ENCODE data around the gene B4GALT3. TPM values are rescaled to one million over a fixed set of nuclear protein-coding genes. Genes with fewer than 3 reads are reported as not detected.

Gene B4GALT3
- total and polyA plus RNA-seq, 2 of the 4 experiments (the other 2 are of a cell fraction), result 19.9 to 36.0 TPM

DNA sequence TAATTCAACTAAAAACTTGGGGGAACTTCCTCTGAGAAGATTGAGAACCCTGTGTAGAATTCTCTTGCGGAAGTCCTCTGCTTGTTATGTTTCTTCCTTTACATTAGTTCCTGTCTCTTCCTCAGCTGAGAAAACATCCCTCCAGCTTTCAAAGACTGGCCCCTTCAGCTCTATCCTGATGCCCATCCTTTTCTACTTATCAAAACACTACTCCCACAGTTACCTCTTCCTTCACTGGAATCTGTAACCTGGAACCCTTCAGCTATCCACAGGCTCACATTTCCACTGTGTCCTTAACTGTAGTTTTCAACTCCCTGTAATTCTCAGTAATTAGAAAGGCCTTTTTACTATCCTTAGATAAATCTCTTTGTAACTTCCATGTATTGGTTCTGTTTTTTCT lies 38.9 kb downstream of the B4GALT3 start:
- Histone ChIP-seq H3K23ac (ENCODE audit: low read depth, low read length) (no peak overlapping the region), H3K4ac (ENCODE audit: low read depth, low read length) (no peak overlapping the region), H3K9ac (ENCODE audit: low read depth, low read length) (no peak overlapping the region), H3K18ac (ENCODE audit: low read depth, low read length) (no peak overlapping the region), H2BK20ac (ENCODE audit: low read depth, low read length) (no peak overlapping the region), H3K79me1 (ENCODE audit: low read depth in 1 of 2, low read length in 2 of 2) (peaks cover 11 to 36% of the 10 kb centered on the region in 2 experiments; a peak in 3 of 4 replicates), H2AK9ac (replicated peaks; ENCODE audit: low read depth, low read length, poor library complexity) (no peak overlapping the region), H3K27me3 (ENCODE audit: control insufficient read depth, insufficient read depth, low read length) (no peaks in the 10 kb centered on the region), H2BK120ac (ENCODE audit: low read depth, low read length) (no peak overlapping the region), H3K56ac (ENCODE audit: extremely low read depth, insufficient read depth, low read length) (no peak overlapping the region), H3K4me3 (ENCODE audit: insufficient read depth, low read depth, low read length) (no peak overlapping the region), H2AK5ac (ENCODE audit: low read depth, low read length) (no peak overlapping the region), H2AFZ (replicated peaks; ENCODE audit: low read length, poor library complexity) (no peak overlapping the region), H3K9me1 (ENCODE audit: insufficient read depth, low read length) (no peaks in the 10 kb centered on the region; the same call in 1 of the 2 replicates), H4K91ac (ENCODE audit: insufficient read depth, low read depth, low read length) (no peak overlapping the region), H2BK5ac (ENCODE audit: low read depth, low read length, poor library complexity, severe bottlenecking) (no peak overlapping the region), H3K36me3 (ENCODE audit: control insufficient read depth, insufficient read depth, low read length) (no peaks in the 10 kb centered on the region), H3K27ac (ENCODE audit: insufficient read depth, low read length) (no peak overlapping the region), H3K4me1 (ENCODE audit: control insufficient read depth, insufficient read depth, low read length) (no peaks in the 10 kb centered on the region), H3K4me2 (ENCODE audit: low read depth, low read length) (no peak overlapping the region), H3K9me3 (ENCODE audit: control insufficient read depth, insufficient read depth, low read length) (no peaks in the 10 kb centered on the region), H3K14ac (replicated peaks; ENCODE audit: low read depth, low read length) (no peak overlapping the region), H4K8ac (ENCODE audit: low read depth in 2 of 2, low read length in 2 of 2) (no peak overlapping the region), H4K5ac (ENCODE audit: low read depth, low read length) (no peak overlapping the region), H4K20me1 (ENCODE audit: insufficient read depth, low read length) (no peaks in the 10 kb centered on the region; the same call in 1 of the 2 replicates), H2BK15ac (ENCODE audit: low read depth, low read length) (no peak overlapping the region)
- no TSS peak for BruUV-seq (replicated peaks)
- 100% methylated on average over 1 of the region's 1 CpG; no CpG with 5 or more reads in 1 of the 2 experiments for WGBS, 2 experiments (ENCODE audit: extremely low coverage in 2 of 2, insufficient read length in 1 of 2)
- TF ChIP-seq MXI1 (IDR thresholded peaks at IDR 0.05; ENCODE audit: borderline replicate concordance, low read depth, low read length) (no peak), SMC3 (IDR thresholded peaks at IDR 0.05; ENCODE audit: low read depth, low read length) (no peak), RCOR1 (IDR thresholded peaks at IDR 0.05; ENCODE audit: insufficient replicate concordance, low read length) (no peak), RAD21 (IDR thresholded peaks at IDR 0.05; ENCODE audit: low read length) (no peak), FOS (IDR thresholded peaks at IDR 0.05; ENCODE audit: low read depth, low read length) (no peak), MAZ (IDR thresholded peaks at IDR 0.05; ENCODE audit: borderline replicate concordance, low read depth, low read length) (no peak), POLR2A (IDR thresholded peaks at IDR 0.05; ENCODE audit: low read depth, low read length) (no peak), RFX5 (IDR thresholded peaks at IDR 0.05; ENCODE audit: low read depth, low read length) (no peak), CEBPB (IDR thresholded peaks at IDR 0.05; ENCODE audit: low read depth, low read length) (no peak), MAFK (IDR thresholded peaks at IDR 0.05; ENCODE audit: low read depth, low read length) (no peak), BHLHE40 (IDR thresholded peaks at IDR 0.05; ENCODE audit: low read depth, low read length) (no peak), CHD1 (IDR thresholded peaks at IDR 0.05; ENCODE audit: low read depth, low read length) (no peak), NFE2L2 (IDR thresholded peaks at IDR 0.05; ENCODE audit: low read depth, low read length) (no peak)
- TF ChIP-seq, protein P1, sequence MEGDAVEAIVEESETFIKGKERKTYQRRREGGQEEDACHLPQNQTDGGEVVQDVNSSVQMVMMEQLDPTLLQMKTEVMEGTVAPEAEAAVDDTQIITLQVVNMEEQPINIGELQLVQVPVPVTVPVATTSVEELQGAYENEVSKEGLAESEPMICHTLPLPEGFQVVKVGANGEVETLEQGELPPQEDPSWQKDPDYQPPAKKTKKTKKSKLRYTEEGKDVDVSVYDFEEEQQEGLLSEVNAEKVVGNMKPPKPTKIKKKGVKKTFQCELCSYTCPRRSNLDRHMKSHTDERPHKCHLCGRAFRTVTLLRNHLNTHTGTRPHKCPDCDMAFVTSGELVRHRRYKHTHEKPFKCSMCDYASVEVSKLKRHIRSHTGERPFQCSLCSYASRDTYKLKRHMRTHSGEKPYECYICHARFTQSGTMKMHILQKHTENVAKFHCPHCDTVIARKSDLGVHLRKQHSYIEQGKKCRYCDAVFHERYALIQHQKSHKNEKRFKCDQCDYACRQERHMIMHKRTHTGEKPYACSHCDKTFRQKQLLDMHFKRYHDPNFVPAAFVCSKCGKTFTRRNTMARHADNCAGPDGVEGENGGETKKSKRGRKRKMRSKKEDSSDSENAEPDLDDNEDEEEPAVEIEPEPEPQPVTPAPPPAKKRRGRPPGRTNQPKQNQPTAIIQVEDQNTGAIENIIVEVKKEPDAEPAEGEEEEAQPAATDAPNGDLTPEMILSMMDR (conservative IDR thresholded peaks at IDR 0.05; ENCODE audit: low read depth, low read length), result no peak
- TF ChIP-seq, protein P2, sequence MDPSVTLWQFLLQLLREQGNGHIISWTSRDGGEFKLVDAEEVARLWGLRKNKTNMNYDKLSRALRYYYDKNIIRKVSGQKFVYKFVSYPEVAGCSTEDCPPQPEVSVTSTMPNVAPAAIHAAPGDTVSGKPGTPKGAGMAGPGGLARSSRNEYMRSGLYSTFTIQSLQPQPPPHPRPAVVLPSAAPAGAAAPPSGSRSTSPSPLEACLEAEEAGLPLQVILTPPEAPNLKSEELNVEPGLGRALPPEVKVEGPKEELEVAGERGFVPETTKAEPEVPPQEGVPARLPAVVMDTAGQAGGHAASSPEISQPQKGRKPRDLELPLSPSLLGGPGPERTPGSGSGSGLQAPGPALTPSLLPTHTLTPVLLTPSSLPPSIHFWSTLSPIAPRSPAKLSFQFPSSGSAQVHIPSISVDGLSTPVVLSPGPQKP (IDR thresholded peaks at IDR 0.05; ENCODE audit: borderline replicate concordance, low read depth, low read length), result no peak
- TF ChIP-seq, protein P3, sequence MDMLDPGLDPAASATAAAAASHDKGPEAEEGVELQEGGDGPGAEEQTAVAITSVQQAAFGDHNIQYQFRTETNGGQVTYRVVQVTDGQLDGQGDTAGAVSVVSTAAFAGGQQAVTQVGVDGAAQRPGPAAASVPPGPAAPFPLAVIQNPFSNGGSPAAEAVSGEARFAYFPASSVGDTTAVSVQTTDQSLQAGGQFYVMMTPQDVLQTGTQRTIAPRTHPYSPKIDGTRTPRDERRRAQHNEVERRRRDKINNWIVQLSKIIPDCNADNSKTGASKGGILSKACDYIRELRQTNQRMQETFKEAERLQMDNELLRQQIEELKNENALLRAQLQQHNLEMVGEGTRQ (IDR thresholded peaks at IDR 0.05; ENCODE audit: low read depth, low read length), result no peak
- intact Hi-C loops (cut with micrococcal nuclease) (loop anchor here (2.0 kb wide), 1 partner anchor 412 kb away; no protein-coding TSS in a partner anchor), in situ Hi-C loops (cut with MboI; ENCODE audit: low sequenced_read_pairs) (no loop called here), dilution Hi-C loops (cut with HindIII; ENCODE audit: low sequenced_read_pairs, unreplicated experiment) (no loop called here)
- CTCF ChIA-PET, result no interaction called here
- ATAC-seq (ENCODE audit: low read depth), result no peak
- DNase-seq, result no peak
- POLR2A ChIA-PET (ENCODE audit: unreplicated experiment), result no interaction called here

Measured in IMR-90 (cell line).